ENCODE data around the gene ARL5A.

- TF ChIP-seq, protein P1, sequence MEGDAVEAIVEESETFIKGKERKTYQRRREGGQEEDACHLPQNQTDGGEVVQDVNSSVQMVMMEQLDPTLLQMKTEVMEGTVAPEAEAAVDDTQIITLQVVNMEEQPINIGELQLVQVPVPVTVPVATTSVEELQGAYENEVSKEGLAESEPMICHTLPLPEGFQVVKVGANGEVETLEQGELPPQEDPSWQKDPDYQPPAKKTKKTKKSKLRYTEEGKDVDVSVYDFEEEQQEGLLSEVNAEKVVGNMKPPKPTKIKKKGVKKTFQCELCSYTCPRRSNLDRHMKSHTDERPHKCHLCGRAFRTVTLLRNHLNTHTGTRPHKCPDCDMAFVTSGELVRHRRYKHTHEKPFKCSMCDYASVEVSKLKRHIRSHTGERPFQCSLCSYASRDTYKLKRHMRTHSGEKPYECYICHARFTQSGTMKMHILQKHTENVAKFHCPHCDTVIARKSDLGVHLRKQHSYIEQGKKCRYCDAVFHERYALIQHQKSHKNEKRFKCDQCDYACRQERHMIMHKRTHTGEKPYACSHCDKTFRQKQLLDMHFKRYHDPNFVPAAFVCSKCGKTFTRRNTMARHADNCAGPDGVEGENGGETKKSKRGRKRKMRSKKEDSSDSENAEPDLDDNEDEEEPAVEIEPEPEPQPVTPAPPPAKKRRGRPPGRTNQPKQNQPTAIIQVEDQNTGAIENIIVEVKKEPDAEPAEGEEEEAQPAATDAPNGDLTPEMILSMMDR (conservative IDR thresholded peaks at IDR 0.05 in 1 of 2, IDR thresholded peaks at IDR 0.05 in 1 of 2; ENCODE audit: low read depth in 1 of 2, low read length in 2 of 2) = no peak
- TF ChIP-seq EZH2 (IDR thresholded peaks at IDR 0.05; ENCODE audit: low read length, missing control alignments) = no peak
Measured at GRCh38 chr2:151786077-151786476, 42.1 kb downstream of the ARL5A start.

Measured in fibroblast of lung (primary cell).